Neuronal stem cell (in vitro differentiated cells): ENCODE data around the gene HERC4.

Experiments used
- DNase-seq: peaks from one replicate; pipeline ENCODE4 v3.0.0-alpha.2; 2013; ENCODE audit warnings: low spot score
- H2AFZ ChIP-seq: one replicate; pipeline ENCODE4 v1.6.1; 2013; ENCODE audit warnings: mild to moderate bottlenecking, low read length, inconsistent platforms
- H2AK5ac ChIP-seq: 2 replicates; pipeline ENCODE4 v1.6.1; 2013; ENCODE audit warnings: low read depth, mild to moderate bottlenecking, inconsistent platforms, low read length, moderate library complexity, mixed read lengths
- H2BK120ac ChIP-seq: 2 replicates; pipeline ENCODE4 v1.6.1; 2013; ENCODE audit warnings: low read depth, mild to moderate bottlenecking, inconsistent platforms, low read length, moderate library complexity, mixed read lengths
- H2BK12ac ChIP-seq: one replicate; pipeline ENCODE4 v1.6.1; 2013; ENCODE audit warnings: low read length, inconsistent platforms
- H2BK15ac ChIP-seq: 2 replicates; pipeline ENCODE4 v1.6.1; 2013; ENCODE audit warnings: mild to moderate bottlenecking, low read length, inconsistent platforms, mixed read lengths
- H2BK5ac ChIP-seq: one replicate; pipeline ENCODE4 v1.6.1; 2013; ENCODE audit warnings: inconsistent platforms, mild to moderate bottlenecking, low read length, moderate library complexity
- H3K14ac ChIP-seq: one replicate; pipeline ENCODE4 v1.6.1; 2013; ENCODE audit warnings: low read length, inconsistent platforms
- H3K18ac ChIP-seq: 2 replicates; pipeline ENCODE4 v1.6.1; 2013; ENCODE audit warnings: low read length, inconsistent platforms
- H3K23ac ChIP-seq: 2 replicates; pipeline ENCODE4 v1.6.1; 2013; ENCODE audit warnings: low read depth, mild to moderate bottlenecking, mixed read lengths, low read length, inconsistent platforms; ENCODE audit not compliant: poor library complexity
- H3K27ac ChIP-seq: replicated peaks from 3 replicates; pipeline ENCODE4 v1.5.1; 2013; ENCODE audit warnings: low read length, inconsistent platforms
- H3K27me3 ChIP-seq, 3 experiments: 2 replicates each; pipeline ENCODE4 v1.6.1; 2013; ENCODE audit warnings: low read length in 3 of 3, mild to moderate bottlenecking in 2 of 3, inconsistent platforms in 1 of 3, low read depth in 1 of 3, mixed read lengths in 1 of 3, moderate library complexity in 1 of 3; ENCODE audit not compliant: control insufficient read depth in 3 of 3, insufficient read depth in 3 of 3
- H3K36me3 ChIP-seq, 2 donors: replicated peaks in 1 of 2; 2 replicates each; pipeline ENCODE4 v1.6.1; 2013; ENCODE audit warnings: low read length in 2 of 2; ENCODE audit not compliant: control insufficient read depth in 2 of 2, insufficient read depth in 2 of 2
- H3K4ac ChIP-seq: 2 replicates; pipeline ENCODE4 v1.6.1; 2013; ENCODE audit warnings: inconsistent platforms, mild to moderate bottlenecking, low read length, moderate library complexity
- H3K4me1 ChIP-seq, 2 donors: 1 replicate in 1 of 2; 2 replicates in 1 of 2; pipeline ENCODE4 v1.6.1; 2013; ENCODE audit warnings: low read length in 2 of 2, low read depth in 1 of 2; ENCODE audit not compliant: control insufficient read depth in 2 of 2, insufficient read depth in 1 of 2
- H3K4me2 ChIP-seq: one replicate; pipeline ENCODE4 v1.6.1; 2013; ENCODE audit warnings: mild to moderate bottlenecking, low read length, inconsistent platforms; ENCODE audit not compliant: insufficient read depth, poor library complexity, severe bottlenecking
- H3K4me3 ChIP-seq, 2 donors: 2 replicates each; pipeline ENCODE4 v1.5.1; 2013; ENCODE audit warnings: low read length in 2 of 2, mild to moderate bottlenecking in 2 of 2, inconsistent platforms in 1 of 2, moderate library complexity in 1 of 2
- H3K79me1 ChIP-seq: one replicate; pipeline ENCODE4 v1.6.1; 2013; ENCODE audit warnings: low read depth, mild to moderate bottlenecking, inconsistent platforms, low read length, moderate library complexity
- H3K9ac ChIP-seq: one replicate; pipeline ENCODE4 v1.6.1; 2013; ENCODE audit warnings: mild to moderate bottlenecking, low read depth, low read length, inconsistent platforms; ENCODE audit not compliant: poor library complexity
- H3K9me3 ChIP-seq, 2 donors: replicated peaks in 1 of 2; 2 replicates each; pipeline versions ENCODE3 to v1.6.1; 2013; ENCODE audit warnings: low read length in 2 of 2, mild to moderate bottlenecking in 2 of 2, inconsistent platforms in 1 of 2, low read depth in 1 of 2, mixed read lengths in 1 of 2, moderate library complexity in 1 of 2; ENCODE audit not compliant: control insufficient read depth in 2 of 2, insufficient read depth in 1 of 2
- H4K8ac ChIP-seq: one replicate; pipeline ENCODE4 v1.6.1; 2013; ENCODE audit warnings: low read depth, mild to moderate bottlenecking, inconsistent platforms, low read length, moderate library complexity
- H4K91ac ChIP-seq: one replicate; pipeline ENCODE4 v1.6.1; 2013; ENCODE audit warnings: low read length, low read depth, mild to moderate bottlenecking, inconsistent platforms; ENCODE audit not compliant: poor library complexity
- WGBS, 2 donors: extraction: QIAGEN DNeasy Blood & Tissue Kit; methylation state at CpG; one replicate each; pipeline ENCODE4 v1.1.7; 2013; ENCODE audit warnings: missing lambda C conversion rate in 2 of 2, mixed read lengths in 1 of 2; ENCODE audit not compliant: insufficient read length in 2 of 2, insufficient replicate concordance in 1 of 2; ENCODE audit errors: extremely low coverage in 2 of 2; 5-methylcytosine and 5-hydroxymethylcytosine counted together

The HERC4 gene

GRCh38 chr10:68052463-68052862, 22.6 kb downstream of the HERC4 start:
- H2AFZ ChIP-seq = no peak overlapping the region
- no peak overlapping the region for H3K4ac ChIP-seq
- no peak overlapping the region for H3K23ac ChIP-seq
- no peaks in the 10 kb centered on the region for H3K4me1 ChIP-seq
- H3K79me1 ChIP-seq = no peaks in the 10 kb centered on the region
- H3K4me3 ChIP-seq = no peak overlapping the region
- no peaks in the 10 kb centered on the region for H3K27me3 ChIP-seq
- no peak overlapping the region for H3K4me2 ChIP-seq
- no peak overlapping the region for H3K18ac ChIP-seq
- no peaks in the 10 kb centered on the region for H3K9me3 ChIP-seq
- H4K8ac ChIP-seq = no peak overlapping the region
- peaks cover 0 to 7% of the 10 kb centered on the region in 2 donors for H3K36me3 ChIP-seq
- no peak overlapping the region for H3K14ac ChIP-seq
- H2AK5ac ChIP-seq = no peak overlapping the region
- H2BK12ac ChIP-seq = no peak overlapping the region
- H2BK15ac ChIP-seq = no peak overlapping the region
- H3K27ac ChIP-seq = no peak overlapping the region
- no peak for DNase-seq
- no CpG with 5 or more reads among the region's 2 CpGs for WGBS, 2 donors
- no peak overlapping the region for H3K9ac ChIP-seq
- H2BK5ac ChIP-seq = no peak overlapping the region
- no peak overlapping the region for H4K91ac ChIP-seq
- no peak overlapping the region for H2BK120ac ChIP-seq

- Histone ChIP-seq H2BK5ac (no peak overlapping the region), H3K79me1 (no peaks in the 10 kb centered on the region), H3K4me1 (no peaks in the 10 kb centered on the region), H4K8ac (no peak overlapping the region), H3K4me3 (no peak overlapping the region), H3K27me3 (no peaks in the 10 kb centered on the region), H2AFZ (no peak overlapping the region), H2BK12ac (no peak overlapping the region), H3K4ac (no peak overlapping the region), H3K14ac (no peak overlapping the region), H3K9ac (no peak overlapping the region), H3K36me3 (peaks cover 0 to 3% of the 10 kb centered on the region in 2 donors), H3K18ac (no peak overlapping the region), H4K91ac (no peak overlapping the region), H3K23ac (no peak overlapping the region), H2BK120ac (no peak overlapping the region), H3K4me2 (no peak overlapping the region), H3K27ac (no peak overlapping the region), H3K9me3 (no peaks in the 10 kb centered on the region), H2BK15ac (no peak overlapping the region), H2AK5ac (no peak overlapping the region)
- no peak for DNase-seq
- no CpG with 5 or more reads among the region's 8 CpGs for WGBS, 2 donors
Measured at GRCh38 chr10:68049289-68050078, 25.6 kb downstream of the HERC4 start.

GRCh38 chr10:68047554-68048327, 27.3 kb downstream of the HERC4 start:
- no peak overlapping the region for H3K23ac ChIP-seq

GRCh38 chr10:68047122-68047521, 28.0 kb downstream of the HERC4 start:
- H2AK5ac ChIP-seq = no peak overlapping the region
- H3K14ac ChIP-seq = no peak overlapping the region
- H2AFZ ChIP-seq = no peak overlapping the region
- no peaks in the 10 kb centered on the region for H3K79me1 ChIP-seq
- no peak overlapping the region for H4K8ac ChIP-seq
- no peak overlapping the region for H2BK120ac ChIP-seq
- H3K27me3 ChIP-seq = no peaks in the 10 kb centered on the region
- no peak overlapping the region for H2BK15ac ChIP-seq
- no peak overlapping the region for H3K4me3 ChIP-seq
- no peak overlapping the region for H2BK5ac ChIP-seq
- no peak overlapping the region for H2BK12ac ChIP-seq
- H3K36me3 ChIP-seq = peaks cover 0 to 15% of the 10 kb centered on the region in 2 donors
- no peak for DNase-seq
- no peak overlapping the region for H3K27ac ChIP-seq
- no peaks in the 10 kb centered on the region for H3K4me1 ChIP-seq
- no peak overlapping the region for H3K9ac ChIP-seq
- H3K9me3 ChIP-seq = no peaks in the 10 kb centered on the region
- WGBS, 2 donors = no CpG with 5 or more reads among the region's 1 CpG
- H3K23ac ChIP-seq = no peak overlapping the region
- H3K4me2 ChIP-seq = no peak overlapping the region
- no peak overlapping the region for H3K18ac ChIP-seq
- no peak overlapping the region for H4K91ac ChIP-seq
- H3K4ac ChIP-seq = no peak overlapping the region

More at GRCh38 chr10:68047554-68048327, 27.3 kb downstream of the HERC4 start:
- H3K36me3 ChIP-seq = peaks cover 0 to 13% of the 10 kb centered on the region in 2 donors
- H2BK5ac ChIP-seq = no peak overlapping the region
- no peak overlapping the region for H3K9ac ChIP-seq
- H4K8ac ChIP-seq = no peak overlapping the region
- no peak overlapping the region for H3K27ac ChIP-seq
- WGBS, 2 donors = no CpG with 5 or more reads among the region's 3 CpGs
- H2BK15ac ChIP-seq = no peak overlapping the region
- no peak for DNase-seq
- H3K14ac ChIP-seq = no peak overlapping the region
- no peaks in the 10 kb centered on the region for H3K79me1 ChIP-seq
- H3K18ac ChIP-seq = no peak overlapping the region
- H3K9me3 ChIP-seq = no peaks in the 10 kb centered on the region
- H2BK12ac ChIP-seq = no peak overlapping the region
- H3K4me2 ChIP-seq = no peak overlapping the region
- no peaks in the 10 kb centered on the region for H3K27me3 ChIP-seq
- no peaks in the 10 kb centered on the region for H3K4me1 ChIP-seq
- H3K4me3 ChIP-seq = no peak overlapping the region
- no peak overlapping the region for H4K91ac ChIP-seq
- H2AFZ ChIP-seq = no peak overlapping the region
- H2AK5ac ChIP-seq = no peak overlapping the region
- H2BK120ac ChIP-seq = no peak overlapping the region
- no peak overlapping the region for H3K4ac ChIP-seq
